ENCODE results near the gene WDFY2.

DNA sequence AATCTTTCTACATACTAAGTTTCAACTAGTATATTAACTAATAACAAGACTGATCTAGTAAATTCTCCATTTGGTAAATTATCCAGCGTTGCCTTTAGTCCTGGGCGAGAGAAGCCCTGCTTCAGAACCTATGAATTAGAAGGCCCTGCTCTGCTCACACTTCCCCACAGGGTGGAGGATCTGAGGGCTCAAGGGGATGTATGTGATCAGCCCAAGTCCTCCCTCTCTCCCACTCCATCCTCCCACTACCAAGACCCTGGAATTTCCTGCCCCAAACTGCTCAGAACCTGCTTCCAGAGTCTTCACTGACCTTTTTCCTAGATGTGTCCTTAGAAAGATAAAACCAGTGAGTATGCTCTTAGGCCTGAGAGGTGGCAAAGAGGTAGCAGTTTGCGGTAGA is 91.6 kb downstream of the WDFY2 start:
- TF ChIP-seq CTCF (IDR thresholded peaks at IDR 0.05; ENCODE audit: low read depth, low read length) (no peak), EZH2phosphoT487 (IDR thresholded peaks at IDR 0.05; ENCODE audit: low read depth) (no peak)
